ENCODE data around the gene TP63. TPM values are rescaled to one million over a fixed set of nuclear protein-coding genes. Genes with fewer than 3 reads are reported as not detected.

Gene TP63
- total RNA-seq, result under 1 TPM in 3 of 6 experiments, not detected in 3; 0.06 to 0.55 (median 0.15) TPM
- long read RNA-seq, result 0 reads

- Histone ChIP-seq H3K36me3 (no peaks in the 10 kb centered on the region), H3K4me3 (no peak within 1 kb of the TSS), H3K9me3 (no peaks in the 10 kb centered on the region), H3K4me1 (peaks cover 0 to 15% (median 2%) of the 10 kb centered on the region in 4 donors), H3K27ac (peak within 1 kb of the TSS in 1 of 3 donors; percentile 29), H3K27me3 (no peaks in the 10 kb centered on the region)
- no peak for DNase-seq
- intact Hi-C loops (cut with DNase I), result no loop called here
- TF ChIP-seq POLR2A (IDR thresholded peaks at IDR 0.05) (no peak), CTCF (IDR thresholded peaks at IDR 0.05) (no peak)
- no peak for ATAC-seq
Measured at GRCh38 chr3:189631373-189631408, at the start of gene TP63. Gene TP63 (plus strand): TSS chr3:189631389. CDS start chr3:189631516, 127 bp downstream.

GRCh38 chr3:189582179-189582578, 49.0 kb upstream of the TP63 start:
- ATAC-seq, result no peak
- intact Hi-C loops (cut with DNase I), result no loop called here
- Histone ChIP-seq H3K9me3 (no peaks in the 10 kb centered on the region), H3K27me3 (no peaks in the 10 kb centered on the region), H3K4me3 (no peak overlapping the region), H3K27ac (no peak overlapping the region), H3K4me1 (peaks cover 0 to under 1% (median 0%) of the 10 kb centered on the region in 4 donors), H3K36me3 (no peaks in the 10 kb centered on the region)
- TF ChIP-seq POLR2A (IDR thresholded peaks at IDR 0.05) (no peak), CTCF (IDR thresholded peaks at IDR 0.05) (no peak)
- 64% methylated on average over 3 of the region's 3 CpGs for WGBS (ENCODE audit: insufficient coverage, low coverage, low lambda C conversion rate, missing lambda C conversion rate)
- DNase-seq, result no peak

GRCh38 chr3:189584645-189585044, 46.5 kb upstream of the TP63 start:
- Histone ChIP-seq H3K9me3 (no peaks in the 10 kb centered on the region), H3K4me3 (no peak overlapping the region), H3K4me1 (peaks cover 0 to 4% (median 0%) of the 10 kb centered on the region in 4 donors), H3K27ac (no peak overlapping the region), H3K27me3 (no peaks in the 10 kb centered on the region), H3K36me3 (no peaks in the 10 kb centered on the region)
- intact Hi-C loops (cut with DNase I), result no loop called here
- WGBS (ENCODE audit: insufficient coverage, low coverage, low lambda C conversion rate, missing lambda C conversion rate), result 57% methylated on average over 1 of the region's 1 CpG
- ATAC-seq, result no peak
- no peak for DNase-seq
- TF ChIP-seq POLR2A (IDR thresholded peaks at IDR 0.05) (no peak), CTCF (IDR thresholded peaks at IDR 0.05) (no peak)

GRCh38 chr3:189586941-189587663, 44.1 kb upstream of the TP63 start:
- ATAC-seq (peak; percentile 72 to 95 (median 84)), DNase-seq (no peak)
- intact Hi-C loops (cut with DNase I), result no loop called here
- Histone ChIP-seq H3K4me1 (peaks cover 0 to 4% (median 0%) of the 10 kb centered on the region in 4 donors), H3K9me3 (no peaks in the 10 kb centered on the region), H3K27ac (peak overlapping the region in 1 of 3 donors; percentile 17), H3K4me3 (no peak overlapping the region), H3K36me3 (no peaks in the 10 kb centered on the region), H3K27me3 (no peaks in the 10 kb centered on the region)
- 61% methylated on average over 7 of the region's 7 CpGs for WGBS (ENCODE audit: insufficient coverage, low coverage, low lambda C conversion rate, missing lambda C conversion rate)
- TF ChIP-seq POLR2A (IDR thresholded peaks at IDR 0.05), result no peak
- no peak for TF ChIP-seq CTCF (IDR thresholded peaks at IDR 0.05)

GRCh38 chr3:189587664-189588040, 43.5 kb upstream of the TP63 start:
- H3K4me3 ChIP-seq, result no peak overlapping the region
- no peaks in the 10 kb centered on the region for H3K36me3 ChIP-seq
- ATAC-seq (no peak), DNase-seq (no peak)
- intact Hi-C loops (cut with DNase I), result no loop called here
- H3K4me1 ChIP-seq, result peaks cover 0 to 4% (median 0%) of the 10 kb centered on the region in 4 donors
- H3K27me3 ChIP-seq, result no peaks in the 10 kb centered on the region
- no peak for TF ChIP-seq CTCF (IDR thresholded peaks at IDR 0.05)
- H3K27ac ChIP-seq, result no peak overlapping the region
- H3K9me3 ChIP-seq, result no peaks in the 10 kb centered on the region
